HepG2 (cell line): ENCODE measurements around the gene EOGT.

Experiments
- CHD2 ChIP-seq: IDR thresholded peaks from 2 replicates; pipeline ENCODE4 v1.6.1; 2011; ENCODE audit warnings: low read depth, low read length, improper control_type of control experiment
- MAX ChIP-seq: IDR thresholded peaks from 2 replicates; pipeline ENCODE4 v1.6.1; 2012; ENCODE audit warnings: inconsistent platforms
- YEATS4 ChIP-seq: sonication (generic); formaldehyde crosslinking; IDR thresholded peaks from 2 replicates; pipeline ENCODE4 v1.4.0; 2020; ENCODE audit warnings: missing genetic modification reagents, borderline replicate concordance
- ZNF235 ChIP-seq: sonication (generic); formaldehyde crosslinking; IDR thresholded peaks from 2 replicates; pipeline ENCODE4 v1.8.1; 2023; ENCODE audit warnings: mild to moderate bottlenecking, missing genetic modification reagents, borderline replicate concordance

GRCh38 chr3:69004138-69004537 is 9.3 kb downstream of the EOGT start:
- TF ChIP-seq YEATS4 (CRISPR knock-in tag), result no peak
- no peak for TF ChIP-seq CHD2
- TF ChIP-seq ZNF235 (CRISPR knock-in tag), result no peak
- no peak for TF ChIP-seq MAX
